Hair follicular keratinocyte (primary cell): ENCODE measurements around the gene POC5. TPM values are rescaled to one million over a fixed set of nuclear protein-coding genes. Genes with fewer than 3 reads are reported as not detected.

Experiments used
- total RNA-seq: library from RNA; depleted of rRNA; stranded (reverse); fragments of >200 nt; gene quantifications from 2 replicates; pipeline ENCODE4 v1.2.3, GENCODE V29; 2015

The POC5 gene, protein sequence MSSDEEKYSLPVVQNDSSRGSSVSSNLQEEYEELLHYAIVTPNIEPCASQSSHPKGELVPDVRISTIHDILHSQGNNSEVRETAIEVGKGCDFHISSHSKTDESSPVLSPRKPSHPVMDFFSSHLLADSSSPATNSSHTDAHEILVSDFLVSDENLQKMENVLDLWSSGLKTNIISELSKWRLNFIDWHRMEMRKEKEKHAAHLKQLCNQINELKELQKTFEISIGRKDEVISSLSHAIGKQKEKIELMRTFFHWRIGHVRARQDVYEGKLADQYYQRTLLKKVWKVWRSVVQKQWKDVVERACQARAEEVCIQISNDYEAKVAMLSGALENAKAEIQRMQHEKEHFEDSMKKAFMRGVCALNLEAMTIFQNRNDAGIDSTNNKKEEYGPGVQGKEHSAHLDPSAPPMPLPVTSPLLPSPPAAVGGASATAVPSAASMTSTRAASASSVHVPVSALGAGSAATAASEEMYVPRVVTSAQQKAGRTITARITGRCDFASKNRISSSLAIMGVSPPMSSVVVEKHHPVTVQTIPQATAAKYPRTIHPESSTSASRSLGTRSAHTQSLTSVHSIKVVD
- 12.9 and 19.0 TPM in 2 replicates for total RNA-seq

DNA sequence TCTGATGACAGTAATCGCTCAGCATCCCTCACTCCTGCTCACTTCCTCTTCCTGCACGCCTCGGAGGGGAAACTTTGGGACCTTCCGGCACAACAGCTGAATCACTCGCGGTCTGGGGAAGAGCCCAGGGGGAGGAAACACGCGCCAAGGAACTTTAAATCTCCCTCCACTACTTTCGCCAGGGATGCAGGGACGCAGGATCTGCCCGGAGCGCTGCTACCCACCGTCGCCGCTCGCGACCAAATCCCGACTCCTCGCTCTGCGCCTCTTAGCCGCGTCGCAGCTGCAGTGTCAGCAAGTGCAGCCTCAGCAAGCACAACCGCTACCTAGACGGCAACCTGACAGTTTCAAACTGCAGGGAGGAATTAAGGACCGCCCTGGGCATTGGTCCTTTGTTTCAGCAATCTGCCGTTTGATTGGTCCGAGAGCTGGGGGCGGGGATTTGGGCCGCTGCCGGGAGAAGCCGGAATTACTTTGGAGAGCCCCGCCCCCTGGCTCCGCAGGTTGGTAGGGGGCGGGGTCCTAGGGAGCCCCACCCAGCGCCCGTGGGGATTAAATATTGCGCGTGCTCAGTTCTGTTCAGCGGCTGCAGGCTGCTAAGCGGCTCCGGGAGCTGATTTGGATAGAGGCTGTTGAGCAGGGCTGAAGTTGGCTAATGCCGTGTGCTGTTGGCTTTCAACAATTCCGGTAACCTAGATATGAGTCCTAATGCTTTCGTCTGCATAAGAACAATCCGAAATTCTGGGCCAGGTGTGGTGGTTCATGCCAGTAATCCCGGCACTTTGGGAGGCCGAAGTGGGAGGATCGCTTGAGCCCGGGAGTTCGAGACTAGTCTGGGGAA is at the start of gene POC5:
Gene POC5 (minus strand): TSS at position 356 of the 841 bp plus-strand sequence. CDS start 4,500 bp downstream, outside the sequence.

Other genes with a start within 250 kb of the POC5 start
- 5.4 and 8.4 TPM in 2 replicates for gene CERT1, start 205.8 kb downstream of the POC5 start, total RNA-seq
- gene POLK, start 205.5 kb downstream of the POC5 start, total RNA-seq = 7.7 and 12.8 TPM in 2 replicates
- not detected in 2 replicates for gene ANKDD1B, start 106.0 kb downstream of the POC5 start, total RNA-seq